Spleen (tissue), 7 donors: ENCODE data around the gene KCNF1.

Experiments used
- POLR2A ChIP-seq, 3 donors: fragments of 450-650 bp; IDR thresholded peaks; one replicate each; pipeline ENCODE4 v1.5.1; 2017; ENCODE audit warnings: antibody characterized with exemption in 3 of 3, mild to moderate bottlenecking in 1 of 3
- POLR2AphosphoS5 ChIP-seq, 3 donors: sonication (generic); formaldehyde crosslinking; IDR thresholded peaks; one replicate each; pipeline ENCODE4 v1.5.1; 2017; ENCODE audit warnings: antibody characterized with exemption in 3 of 3
- TF ChIP-seq, protein P1 (sequence below), 11 experiments: fragments of 200-600 bp in 7 of 11; fragments of 450-650 bp in 4 of 11; sonication (generic) in 4 of 11; IDR thresholded peaks in 8 of 11; conservative IDR thresholded peaks in 3 of 11; 1 replicate in 7 of 11; 2 replicates in 4 of 11; pipeline versions ENCODE4 v1.4.0 to v1.8.0; 2016 to 2021; ENCODE audit warnings: antibody characterized with exemption in 11 of 11, inconsistent platforms in 4 of 11, mild to moderate bottlenecking in 1 of 11
- donor health status: DM: no; HTN: no; CAD: no; lungs with moderate emphysema.
- donor health status: DM: no; HTN: no; CAD: no.
- donor health status: DM: no; HTN: no; CAD: no.

DNA sequence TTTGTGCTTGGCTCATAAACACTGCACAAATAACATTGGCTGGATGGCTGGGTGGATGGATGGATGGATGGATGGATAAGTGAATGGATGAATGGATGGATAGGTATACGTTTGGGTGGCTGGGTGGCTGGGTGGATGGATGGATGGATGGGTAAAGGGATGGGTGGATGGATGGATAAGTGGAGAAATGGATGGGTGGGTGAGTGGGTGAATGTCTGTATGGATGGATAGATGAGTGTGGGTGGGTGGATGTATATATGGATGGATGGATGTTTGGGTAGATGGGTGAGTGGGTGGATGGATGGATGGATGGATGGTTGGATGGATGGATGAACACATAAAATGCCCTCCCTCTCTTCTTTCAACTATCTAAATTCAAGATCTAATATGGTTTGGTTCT lies 38.1 kb downstream of the KCNF1 start:
- TF ChIP-seq, protein P1, sequence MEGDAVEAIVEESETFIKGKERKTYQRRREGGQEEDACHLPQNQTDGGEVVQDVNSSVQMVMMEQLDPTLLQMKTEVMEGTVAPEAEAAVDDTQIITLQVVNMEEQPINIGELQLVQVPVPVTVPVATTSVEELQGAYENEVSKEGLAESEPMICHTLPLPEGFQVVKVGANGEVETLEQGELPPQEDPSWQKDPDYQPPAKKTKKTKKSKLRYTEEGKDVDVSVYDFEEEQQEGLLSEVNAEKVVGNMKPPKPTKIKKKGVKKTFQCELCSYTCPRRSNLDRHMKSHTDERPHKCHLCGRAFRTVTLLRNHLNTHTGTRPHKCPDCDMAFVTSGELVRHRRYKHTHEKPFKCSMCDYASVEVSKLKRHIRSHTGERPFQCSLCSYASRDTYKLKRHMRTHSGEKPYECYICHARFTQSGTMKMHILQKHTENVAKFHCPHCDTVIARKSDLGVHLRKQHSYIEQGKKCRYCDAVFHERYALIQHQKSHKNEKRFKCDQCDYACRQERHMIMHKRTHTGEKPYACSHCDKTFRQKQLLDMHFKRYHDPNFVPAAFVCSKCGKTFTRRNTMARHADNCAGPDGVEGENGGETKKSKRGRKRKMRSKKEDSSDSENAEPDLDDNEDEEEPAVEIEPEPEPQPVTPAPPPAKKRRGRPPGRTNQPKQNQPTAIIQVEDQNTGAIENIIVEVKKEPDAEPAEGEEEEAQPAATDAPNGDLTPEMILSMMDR (IDR thresholded peaks at IDR 0.05 in 8 of 11, conservative IDR thresholded peaks at IDR 0.05 in 3 of 11), result no peak
- TF ChIP-seq POLR2A (IDR thresholded peaks at IDR 0.05) (no peak), POLR2AphosphoS5 (IDR thresholded peaks at IDR 0.05) (no peak)
